Placental pericyte (primary cell): ENCODE results near the gene TEX44. TPM values are rescaled to one million over a fixed set of nuclear protein-coding genes. Genes with fewer than 3 reads are reported as not detected.

ENCODE experiments used
- total RNA-seq: library from RNA; depleted of rRNA; stranded (reverse); fragments of >200 nt; gene quantifications from 2 replicates; pipeline ENCODE4 v1.2.3, GENCODE V29; 2012

Gene TEX44
- not detected in 2 replicates for total RNA-seq

GRCh38 chr2:231592636-231593145 lies at the start of gene TEX44:
Gene TEX44, plus strand, starts transcription at chr2:231592864. Its CDS starts 88 bp downstream, at chr2:231592952.

Other genes starting within 250 kb of the TEX44 start
- gene B3GNT7, start 197.2 kb upstream of the TEX44 start, total RNA-seq, result 0.14 and 0.44 TPM in 2 replicates
- gene NCL, start 128.4 kb upstream of the TEX44 start, total RNA-seq, result 120 and 193 TPM in 2 replicates
- not detected in 2 replicates for gene NMUR1, start 62.4 kb upstream of the TEX44 start, total RNA-seq
- 668 and 1,085 TPM in 2 replicates for gene PTMA, start 115.7 kb downstream of the TEX44 start, total RNA-seq
- gene PDE6D, start 188.4 kb downstream of the TEX44 start, total RNA-seq, result 9.0 and 16.8 TPM in 2 replicates
- gene COPS7B, start 193.6 kb downstream of the TEX44 start, total RNA-seq, result 18.6 and 31.2 TPM in 2 replicates